HG03565 (cell line): Measurements from ENCODE around the gene FOXP1.

Experiments used
- ATAC-seq: cut with Tn5 transposase; IDR thresholded peaks from one replicate; pipeline ENCODE4 v1.9.1; 2021; ENCODE audit warnings: mild to moderate bottlenecking, moderate library complexity; ENCODE audit not compliant: unreplicated experiment

Gene FOXP1

DNA sequence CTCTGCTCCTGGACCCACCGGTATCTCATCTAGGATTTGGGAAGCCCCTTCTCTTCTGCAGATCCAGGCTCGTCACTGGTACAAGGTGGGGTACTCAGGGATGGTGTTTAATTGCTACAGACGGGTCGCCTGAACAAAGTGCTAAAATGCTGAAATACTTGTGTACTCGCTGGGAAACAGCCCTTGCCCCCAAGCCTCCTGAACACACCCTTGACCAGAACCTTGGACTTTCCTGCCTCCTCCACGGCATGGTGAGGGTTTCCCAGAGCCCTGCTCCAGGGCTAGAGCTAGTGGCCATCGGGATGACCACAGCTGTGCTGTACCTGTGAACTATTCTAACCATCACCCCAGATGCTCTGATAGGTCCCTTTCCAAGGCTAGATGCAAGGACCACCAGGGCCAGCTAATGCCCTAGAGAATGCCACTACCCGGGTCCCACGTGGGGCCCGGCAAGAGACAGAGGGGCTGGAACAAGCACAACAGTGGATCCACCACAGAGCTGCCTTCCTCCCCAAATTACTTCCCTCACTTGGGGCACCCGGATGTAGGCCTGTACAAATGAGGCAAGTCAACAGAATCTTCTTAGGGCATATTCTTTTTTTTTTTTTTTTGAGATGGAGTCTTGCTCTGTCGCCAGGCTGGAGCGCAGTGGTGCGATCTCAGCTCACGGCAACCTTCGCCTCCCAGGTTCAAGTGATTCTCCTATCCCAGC lies 267.3 kb downstream of the FOXP1 start:
- no peak for ATAC-seq

DNA sequence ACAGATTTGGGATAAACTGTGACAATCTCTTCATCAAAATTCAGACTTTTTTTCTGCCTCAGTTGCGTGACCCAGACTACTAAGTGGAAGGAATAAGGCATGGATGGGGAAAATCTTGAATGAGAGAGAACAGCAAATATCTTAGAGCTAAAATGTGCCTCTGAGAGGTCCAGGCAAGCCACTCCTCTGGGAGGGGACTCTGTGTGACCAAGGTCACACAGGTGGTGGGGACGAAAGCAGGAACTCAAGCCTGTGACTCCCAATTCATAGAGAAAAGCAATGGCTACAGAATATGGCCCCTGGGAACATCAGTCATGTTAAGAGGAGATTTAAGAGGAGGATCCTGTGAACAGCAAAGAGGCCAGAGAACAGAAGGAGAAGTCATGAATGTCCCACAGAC lies 268.1 kb downstream of the FOXP1 start:
- ATAC-seq: no peak

DNA sequence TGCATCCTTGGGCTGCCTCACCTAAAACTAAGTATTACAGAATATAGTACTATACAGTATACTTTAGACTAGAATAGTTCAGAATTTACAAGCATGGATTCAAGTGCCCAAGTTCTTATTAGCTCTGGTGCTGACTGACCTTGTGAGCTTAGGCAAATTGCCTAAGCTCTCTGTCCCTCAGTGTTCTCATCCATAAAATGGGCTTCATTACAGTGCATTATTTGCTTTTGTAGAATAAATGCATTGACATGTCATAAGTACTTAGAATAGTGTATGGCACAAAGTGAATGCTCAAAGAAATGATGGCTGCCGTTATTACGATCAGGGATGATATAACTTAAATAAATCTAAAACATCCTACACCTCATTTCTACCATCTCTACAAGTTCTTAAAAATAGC lies 269.7 kb downstream of the FOXP1 start:
- no peak for ATAC-seq

DNA sequence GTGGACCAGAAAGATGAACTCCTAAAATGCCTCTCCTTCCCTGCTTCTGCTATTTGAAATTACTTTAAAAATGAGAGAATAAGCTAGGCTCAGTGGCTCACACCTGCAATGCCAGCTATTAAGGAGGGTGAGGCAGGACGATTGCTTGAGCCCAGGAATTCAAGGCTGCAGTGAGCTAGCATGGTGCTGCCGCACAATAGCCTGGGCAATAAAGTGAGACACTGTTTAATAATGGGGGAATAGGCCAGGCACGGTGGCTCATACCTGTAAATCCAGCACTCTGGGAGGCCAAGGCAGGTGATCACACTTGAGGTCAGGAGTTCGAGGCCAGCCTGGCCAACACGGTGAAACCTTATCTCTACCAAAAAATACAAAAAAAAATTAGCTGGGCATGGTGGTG lies 271.1 kb downstream of the FOXP1 start:
- no peak for ATAC-seq

DNA sequence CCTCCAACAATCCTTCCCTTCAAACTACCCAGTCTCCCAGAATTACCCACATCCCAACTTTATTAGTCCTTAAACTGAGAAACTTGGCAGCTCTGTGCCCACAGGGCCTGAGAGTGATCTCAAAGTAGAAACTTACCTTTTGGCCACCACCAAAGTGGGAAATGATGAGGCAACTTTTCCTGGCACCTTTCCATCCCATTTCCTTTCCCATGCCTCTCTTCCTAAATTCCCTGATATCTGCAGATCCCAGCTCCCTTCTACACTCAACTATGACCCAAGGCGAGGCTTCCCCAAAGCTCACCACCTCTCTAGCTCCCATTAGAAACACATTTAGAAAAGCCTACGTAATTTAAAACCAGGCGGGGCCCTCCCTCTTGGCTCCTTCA lies 271.9 kb downstream of the FOXP1 start:
- no peak for ATAC-seq

DNA sequence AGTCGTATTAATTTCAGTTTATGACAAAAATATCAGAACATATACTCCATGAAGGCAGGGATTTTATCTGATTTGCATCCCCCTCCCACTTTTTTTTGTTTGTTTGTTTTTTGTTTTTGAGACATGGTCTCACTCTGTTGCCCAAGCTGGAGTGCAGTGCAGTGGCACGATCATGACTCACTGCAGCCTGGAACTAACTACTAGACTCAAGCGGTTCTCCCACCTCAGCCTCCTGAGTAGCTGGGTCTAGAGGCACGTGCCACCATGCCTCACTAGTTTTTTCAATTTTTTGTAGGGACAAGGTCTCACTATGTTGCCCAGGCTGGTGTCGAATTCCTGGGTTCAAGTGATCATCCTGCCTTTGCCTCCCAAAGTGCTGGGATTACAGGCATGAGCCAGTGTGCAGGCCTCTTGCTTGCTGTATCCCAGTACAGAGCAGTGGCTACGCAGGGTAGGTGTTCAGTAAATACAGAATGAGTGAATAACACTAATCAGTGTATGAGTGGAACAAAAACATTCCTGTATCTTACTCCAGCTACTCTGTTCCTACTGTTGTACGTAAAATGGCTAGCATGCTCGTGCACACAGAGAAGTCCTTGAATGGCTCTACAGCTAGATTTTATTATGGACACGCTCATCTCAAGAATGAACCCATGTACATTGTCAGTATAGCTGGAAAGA lies 272.4 kb downstream of the FOXP1 start:
- ATAC-seq: no peak

DNA sequence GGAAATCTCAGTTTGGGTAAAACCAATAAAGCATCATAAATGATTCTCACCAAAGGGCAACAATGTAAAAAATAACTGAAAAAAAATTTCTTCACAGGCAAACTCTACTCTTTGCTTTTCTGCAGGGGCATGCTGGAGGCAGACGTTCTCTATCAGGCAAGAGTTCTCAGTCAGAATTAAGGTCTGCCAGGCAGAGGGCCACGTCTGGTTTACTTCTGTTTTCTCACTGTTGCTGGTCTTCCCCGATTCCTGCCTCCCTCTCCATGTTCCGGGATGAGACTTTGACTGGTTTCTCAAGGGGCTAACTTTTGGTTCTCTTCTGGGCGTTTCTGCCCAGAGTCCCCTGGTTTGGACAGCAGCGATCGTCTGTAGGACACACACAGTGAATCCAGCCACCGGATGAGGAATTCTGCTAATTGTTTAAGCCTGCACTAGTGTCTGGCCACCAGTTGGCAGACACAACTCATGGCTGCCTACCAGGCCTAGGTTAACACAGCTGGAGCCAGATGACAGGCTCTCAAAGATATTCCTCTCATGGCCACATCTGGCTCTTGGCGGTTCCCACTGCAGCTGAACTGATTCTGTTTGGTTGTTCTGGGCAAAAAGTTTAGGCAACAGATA lies 273.1 kb downstream of the FOXP1 start:
- no peak for ATAC-seq

DNA sequence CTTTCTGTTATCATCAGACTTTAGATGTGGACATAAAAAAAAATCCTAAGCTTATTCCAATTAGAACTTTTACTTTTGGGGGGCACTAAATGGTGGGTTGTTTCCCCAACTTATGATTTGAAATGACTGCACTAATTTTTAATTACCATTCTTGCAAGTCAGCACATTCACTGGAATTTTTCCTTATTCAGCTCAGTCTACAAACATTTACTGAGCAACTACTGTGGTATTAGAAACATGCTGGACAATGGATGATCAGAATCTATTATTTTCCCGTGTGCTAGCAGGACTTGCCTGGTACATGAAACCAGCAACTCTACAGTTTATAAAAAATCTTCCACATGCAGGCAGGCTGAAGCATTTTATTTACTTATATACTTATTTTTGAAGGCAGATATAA lies 273.6 kb downstream of the FOXP1 start:
- ATAC-seq: no peak

DNA sequence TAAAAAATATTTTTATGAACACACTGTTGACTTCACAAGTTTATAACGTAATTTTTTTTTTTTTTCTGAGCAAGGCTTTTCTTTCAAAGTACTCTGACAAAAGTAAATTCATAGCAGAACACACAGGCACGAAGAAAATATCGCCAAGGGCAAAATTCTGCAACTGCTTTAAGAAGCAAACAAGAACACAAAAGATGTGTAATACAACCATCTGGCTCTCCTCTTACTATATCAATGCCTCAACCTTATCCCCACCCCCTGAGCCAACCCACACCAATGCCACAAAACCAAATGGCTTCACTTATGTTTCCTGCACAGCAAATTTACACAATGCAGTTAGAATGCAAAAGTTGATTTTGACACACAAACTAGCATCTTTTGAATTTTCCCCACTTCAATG lies 274.2 kb downstream of the FOXP1 start:
- no peak for ATAC-seq

DNA sequence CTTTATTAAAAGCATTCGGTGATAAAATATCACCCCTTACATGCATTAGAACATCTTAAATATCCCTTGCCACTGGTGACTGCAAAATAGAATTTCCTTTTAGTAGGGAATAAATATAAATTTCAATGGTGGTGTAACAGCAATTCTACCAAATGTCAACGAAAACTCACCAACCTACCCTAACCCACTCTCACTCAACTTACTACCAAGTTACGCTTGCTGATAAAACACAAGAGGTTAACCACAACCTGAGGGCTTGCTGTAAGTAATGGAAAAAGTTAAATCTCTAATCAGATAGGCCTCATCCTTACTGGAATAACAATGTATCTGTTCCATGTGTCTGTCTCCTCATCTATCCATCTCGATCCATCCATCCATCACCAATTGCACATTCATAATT lies 274.7 kb downstream of the FOXP1 start:
- no peak for ATAC-seq

DNA sequence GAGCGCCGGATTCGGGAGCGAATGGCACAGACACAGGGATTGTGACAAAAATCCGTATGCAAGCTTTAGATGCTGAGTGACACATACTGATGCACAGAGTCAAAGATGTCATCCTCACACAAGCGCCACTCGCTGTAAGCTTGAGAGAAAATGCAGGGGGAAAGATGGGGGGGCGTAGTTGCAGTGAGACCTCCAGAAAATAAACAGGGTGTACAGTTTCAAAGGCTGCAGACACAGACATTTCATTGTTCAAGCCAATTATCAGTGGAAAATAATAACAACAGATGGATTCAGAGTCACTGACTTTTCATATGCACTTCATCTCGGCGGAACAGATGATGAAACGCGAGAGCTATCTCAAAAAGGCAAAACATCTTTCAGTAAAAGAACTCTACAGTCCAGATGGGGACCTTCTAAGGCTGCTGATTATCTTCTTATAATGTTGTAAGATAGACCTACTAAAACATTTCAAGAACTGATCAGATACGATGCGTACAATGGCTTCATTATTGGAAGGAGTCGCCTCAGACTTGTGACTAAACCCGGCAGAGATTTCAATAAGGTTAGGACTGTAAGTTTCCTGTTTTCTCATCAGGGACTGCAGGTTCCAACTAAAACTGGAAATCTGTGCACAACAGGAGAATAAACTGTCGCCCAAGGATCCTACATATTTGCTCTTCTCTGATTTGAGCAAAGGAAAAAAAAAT lies 275.4 kb downstream of the FOXP1 start:
- no peak for ATAC-seq

DNA sequence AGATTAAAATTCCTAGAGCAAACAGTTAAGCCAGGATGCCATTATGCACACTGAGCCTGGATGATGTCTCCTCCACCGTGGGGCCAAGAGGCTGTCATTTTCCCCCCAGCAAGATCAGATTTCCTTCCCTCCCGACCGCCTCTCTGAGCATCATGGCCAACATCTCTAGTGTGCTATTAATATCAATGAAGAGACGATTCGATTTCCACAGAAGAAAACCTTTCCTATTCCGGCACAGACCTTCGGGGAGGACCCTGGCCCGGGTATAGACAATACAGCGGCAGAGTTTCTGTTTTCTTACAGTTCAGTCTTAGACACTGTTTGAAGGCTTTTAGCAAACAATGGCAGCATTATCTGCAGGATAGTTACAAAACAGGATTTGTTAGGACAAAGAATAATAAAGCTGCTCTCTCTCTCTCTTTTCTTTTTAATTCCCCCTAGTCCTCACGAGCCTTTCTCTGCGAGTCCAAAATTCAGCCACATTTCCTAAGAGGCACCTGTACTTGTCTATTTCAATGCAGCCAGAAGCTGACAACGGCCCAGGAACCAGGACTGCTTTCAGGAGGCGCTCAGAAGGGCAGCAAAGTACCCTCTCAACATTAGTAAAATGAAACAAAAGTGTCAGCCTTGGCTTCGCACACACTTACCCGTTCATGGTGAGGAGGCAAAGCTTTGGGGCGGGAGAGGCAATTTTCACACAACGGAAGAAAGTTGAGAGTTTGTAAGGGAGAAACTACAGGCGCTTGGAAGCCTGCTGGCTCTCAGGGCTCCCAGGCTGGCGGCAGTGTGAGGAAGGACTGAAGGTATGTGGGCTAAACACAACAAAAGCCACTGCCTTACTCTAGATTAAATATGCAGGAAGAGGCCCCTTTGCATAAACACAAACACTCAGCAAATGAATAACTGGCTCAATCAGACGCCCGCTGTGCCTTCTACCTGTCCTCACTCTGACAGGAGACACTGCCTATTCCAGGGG lies 278.0 kb downstream of the FOXP1 start:
- no peak for ATAC-seq

DNA sequence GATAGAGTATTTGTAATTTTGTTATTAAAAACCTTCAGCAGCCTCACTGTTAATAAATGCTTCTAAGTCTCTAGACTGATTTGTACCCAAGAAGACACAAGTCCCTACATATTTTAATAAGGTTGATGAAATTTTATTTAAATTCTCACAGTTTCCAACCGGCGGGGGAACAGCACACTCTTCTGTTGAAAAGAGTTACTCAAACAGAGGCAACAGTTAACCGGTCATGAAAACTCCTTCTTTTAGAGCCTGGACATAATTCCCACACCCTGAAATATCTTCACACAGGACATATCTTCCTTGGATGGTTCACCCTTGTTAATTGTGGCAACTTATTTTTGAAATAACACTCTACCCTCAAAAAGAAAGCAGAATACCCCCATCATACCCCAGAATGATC lies 278.8 kb downstream of the FOXP1 start:
- ATAC-seq: no peak

DNA sequence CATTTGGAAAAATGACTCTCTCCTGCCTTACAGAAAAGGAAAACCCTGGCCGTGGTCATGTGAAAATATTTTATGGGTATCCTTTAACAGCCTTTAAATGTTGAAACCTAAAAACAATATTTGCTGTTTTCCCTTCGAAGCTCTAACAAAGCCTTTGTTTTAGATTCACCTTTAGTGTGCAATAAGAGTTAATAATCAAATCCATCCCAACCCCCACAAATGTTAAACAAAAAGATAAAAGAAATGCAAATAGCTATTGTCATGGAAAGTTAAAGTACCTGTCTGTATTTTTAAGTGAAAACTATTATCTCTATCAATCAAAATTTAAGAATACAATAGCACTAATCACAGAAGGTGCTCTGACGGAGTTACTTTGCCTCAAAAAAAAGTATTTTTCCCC lies 279.3 kb downstream of the FOXP1 start:
- ATAC-seq: no peak

DNA sequence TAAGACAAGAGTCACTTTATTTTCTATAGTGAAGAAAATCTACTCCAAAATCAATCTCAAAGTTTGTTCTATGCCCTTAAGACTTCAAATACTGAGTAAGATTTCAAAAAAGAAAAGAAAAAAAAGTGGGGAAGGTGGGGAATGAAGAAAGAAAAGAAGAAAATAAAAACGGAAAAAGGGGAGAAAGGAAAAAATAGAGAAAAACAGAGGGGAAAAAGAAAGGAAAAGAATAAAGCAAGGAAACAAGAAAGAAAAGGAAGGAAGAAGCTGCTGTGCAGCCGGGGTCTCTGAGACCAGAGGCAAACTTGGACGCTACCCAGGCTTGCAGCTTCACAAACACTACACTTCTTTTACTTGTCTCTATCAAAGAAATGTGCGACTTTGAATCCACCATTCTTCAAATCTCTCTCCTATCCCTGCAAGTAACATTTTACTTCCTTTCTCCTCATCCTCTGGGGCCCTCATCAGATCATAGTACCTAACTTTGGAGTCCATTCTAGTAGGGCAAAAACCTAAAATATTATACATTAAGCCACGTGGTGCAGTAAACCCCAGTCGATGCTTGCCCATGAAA lies 279.8 kb downstream of the FOXP1 start:
- ATAC-seq: no peak

DNA sequence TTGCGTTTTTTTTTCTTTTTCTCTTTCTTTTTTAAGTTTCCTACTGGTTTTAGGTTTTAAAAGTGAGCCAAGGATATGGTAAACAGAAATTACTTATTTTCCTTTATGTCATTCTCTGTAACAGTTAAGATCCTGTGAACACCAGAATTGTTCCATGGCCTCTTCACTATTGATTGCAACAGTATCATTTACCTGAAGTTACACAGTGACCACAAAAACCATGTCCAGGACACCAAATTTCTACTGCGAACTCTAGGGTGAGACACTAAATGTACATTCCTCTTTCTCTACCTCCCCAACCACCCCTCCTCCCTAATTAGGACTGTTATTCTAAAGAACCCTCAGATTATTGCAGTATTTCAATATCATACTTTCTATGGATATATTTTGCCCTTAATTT lies 280.9 kb downstream of the FOXP1 start:
- ATAC-seq: no peak

DNA sequence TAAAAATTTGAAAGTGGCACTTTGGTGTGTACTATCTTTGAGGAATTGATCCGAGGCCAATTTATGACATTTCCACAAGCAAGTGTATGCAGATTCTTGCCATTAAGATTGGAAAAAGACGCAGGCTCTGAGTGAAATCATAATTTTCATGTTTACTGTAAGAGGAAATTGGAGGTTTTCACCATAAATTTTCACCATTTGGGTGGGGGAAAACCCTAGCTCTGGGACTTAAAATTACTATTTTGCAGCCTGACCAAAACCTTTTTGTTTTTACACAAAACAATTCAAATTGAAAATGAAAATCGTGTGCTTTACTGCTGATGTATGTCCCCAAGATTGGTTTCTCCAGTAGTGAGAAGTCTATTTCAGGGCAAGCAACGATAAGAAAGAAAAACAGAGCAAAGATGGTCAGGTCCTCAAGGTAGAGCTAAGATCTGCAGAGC lies 282.6 kb downstream of the FOXP1 start:
- ATAC-seq: no peak

DNA sequence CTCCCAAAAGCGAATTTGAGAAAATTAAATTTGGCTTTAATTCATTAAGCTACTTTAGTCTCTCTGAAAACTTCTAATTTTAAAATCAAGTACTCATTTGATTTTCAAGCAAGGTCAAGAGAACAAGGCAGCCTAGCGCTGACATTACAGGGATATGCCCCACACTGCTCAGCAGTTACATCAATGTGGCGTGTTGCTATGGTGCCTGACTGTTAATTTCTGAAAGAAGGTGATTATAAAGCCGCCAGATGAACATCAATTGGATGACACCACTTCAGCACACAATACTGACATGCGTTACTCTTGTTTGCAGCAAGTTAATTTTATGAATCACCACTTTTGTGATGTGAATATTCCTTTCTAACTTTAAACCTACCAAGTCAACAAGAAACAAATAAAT lies 284.4 kb downstream of the FOXP1 start:
- ATAC-seq: no peak

DNA sequence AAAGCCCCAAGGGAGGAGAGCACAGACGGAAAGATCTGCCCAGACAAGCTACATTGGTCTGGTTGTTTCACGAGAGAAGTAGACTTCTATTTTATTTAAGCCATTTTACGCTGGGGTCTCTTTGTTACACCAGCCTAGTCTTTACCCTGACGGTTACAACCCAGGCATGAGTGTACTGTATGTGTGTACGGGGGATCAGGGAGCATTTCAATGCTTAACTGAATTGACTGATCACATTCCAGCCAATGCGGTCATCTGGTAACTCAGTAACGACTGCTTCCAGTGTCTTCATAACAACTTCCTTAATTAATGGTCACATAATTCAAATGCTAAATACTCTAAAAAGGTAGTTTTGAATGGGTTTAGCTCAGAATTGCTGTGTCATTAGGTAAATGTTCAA lies 288.6 kb downstream of the FOXP1 start:
- ATAC-seq: no peak

DNA sequence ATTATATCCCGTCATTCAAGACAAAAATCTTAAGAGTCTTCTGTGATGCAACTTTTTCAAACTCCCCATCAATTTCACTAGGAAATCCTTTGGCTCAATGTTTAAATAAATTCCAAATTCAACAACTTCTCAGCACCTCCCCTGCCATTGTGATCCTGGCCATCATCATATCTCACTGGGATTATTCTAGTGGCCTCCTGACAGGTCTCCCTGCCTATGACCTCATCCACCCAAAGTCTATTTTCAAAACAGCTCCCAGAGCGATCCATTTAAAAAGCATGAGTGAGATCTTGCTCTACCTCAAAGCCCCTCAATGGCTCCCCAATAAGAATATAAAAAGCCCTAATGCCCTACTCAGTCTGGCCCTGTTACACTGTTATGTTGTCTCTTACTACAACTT lies 293.2 kb downstream of the FOXP1 start:
- no peak for ATAC-seq
